Activated CD8-positive, alpha-beta memory T cell treated with anti-CD3 and anti-CD28 coated beads, Interleukin-2, amount 50 U/mL, for 1 hour (primary cell): ENCODE results near the gene SAA4.
"Not testable (repeated sequence)": the region's sequence is repeated elsewhere in the genome, so short reads cannot be mapped to it uniquely, and the experiment has no call there.

ENCODE experiments used
- DNase-seq: peaks from one replicate; pipeline ENCODE4 v3.0.0-alpha.2; 2020; ENCODE audit errors: extremely low read depth

The SAA4 gene

DNA sequence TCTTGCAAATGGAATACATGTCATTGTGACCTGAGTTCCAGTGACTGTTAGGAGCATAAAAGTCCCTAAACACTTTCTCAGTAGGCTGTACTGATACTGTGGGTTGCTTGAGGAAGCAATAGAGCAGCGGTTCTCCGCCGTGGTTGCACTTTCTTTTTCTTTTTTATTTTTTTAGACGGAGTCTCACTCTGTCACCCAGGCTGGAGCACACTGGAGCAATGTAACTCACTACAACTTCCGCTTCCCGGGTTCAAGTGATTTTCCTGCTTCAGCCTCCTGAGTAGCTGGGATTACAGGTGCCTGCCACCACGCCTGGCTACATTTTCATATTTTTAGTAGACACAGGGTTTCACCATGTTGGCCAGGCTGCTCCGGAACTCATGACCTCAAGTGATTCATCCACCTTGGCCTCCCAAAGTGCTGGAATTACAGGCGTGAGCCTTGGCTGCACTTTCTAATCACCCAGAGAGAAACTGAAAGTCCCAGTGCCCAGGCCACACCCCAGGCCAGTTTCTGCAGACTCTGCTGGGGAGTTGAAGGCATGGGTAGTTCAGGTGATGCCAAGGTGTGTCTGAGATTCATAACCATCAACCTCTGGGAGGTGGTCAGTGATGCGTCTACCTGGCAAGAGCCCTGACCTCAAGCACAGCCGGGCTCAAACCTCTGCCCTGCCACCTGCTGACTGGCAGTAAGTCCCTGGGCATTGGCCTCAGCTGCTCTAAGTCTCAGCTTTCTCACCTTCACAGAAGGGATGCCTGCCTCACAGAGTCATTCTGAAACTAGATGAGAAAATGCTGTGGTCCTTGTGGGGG lies 10.0 kb upstream of the SAA4 start:
- not testable (repeated sequence) for DNase-seq

DNA sequence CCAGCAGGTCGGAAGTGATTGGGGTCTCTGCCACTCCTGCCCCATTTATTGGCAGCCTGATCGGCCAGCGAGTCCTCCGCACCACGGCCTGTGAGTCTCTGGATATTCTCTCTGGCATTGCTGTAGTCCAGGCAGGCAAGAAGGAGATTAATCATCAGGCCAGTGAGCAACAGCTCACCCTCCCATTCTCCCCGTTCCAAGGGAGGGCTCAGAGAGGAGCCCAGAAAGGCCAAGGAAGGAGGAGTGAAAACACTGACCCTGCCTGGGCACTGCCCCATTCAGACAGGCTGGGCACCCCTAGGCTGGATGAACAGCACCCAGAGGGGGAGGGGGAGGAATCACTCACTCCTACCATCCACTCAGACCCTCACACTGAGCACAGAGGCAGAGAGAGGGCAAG lies 8.8 kb upstream of the SAA4 start:
- DNase-seq = no peak

DNA sequence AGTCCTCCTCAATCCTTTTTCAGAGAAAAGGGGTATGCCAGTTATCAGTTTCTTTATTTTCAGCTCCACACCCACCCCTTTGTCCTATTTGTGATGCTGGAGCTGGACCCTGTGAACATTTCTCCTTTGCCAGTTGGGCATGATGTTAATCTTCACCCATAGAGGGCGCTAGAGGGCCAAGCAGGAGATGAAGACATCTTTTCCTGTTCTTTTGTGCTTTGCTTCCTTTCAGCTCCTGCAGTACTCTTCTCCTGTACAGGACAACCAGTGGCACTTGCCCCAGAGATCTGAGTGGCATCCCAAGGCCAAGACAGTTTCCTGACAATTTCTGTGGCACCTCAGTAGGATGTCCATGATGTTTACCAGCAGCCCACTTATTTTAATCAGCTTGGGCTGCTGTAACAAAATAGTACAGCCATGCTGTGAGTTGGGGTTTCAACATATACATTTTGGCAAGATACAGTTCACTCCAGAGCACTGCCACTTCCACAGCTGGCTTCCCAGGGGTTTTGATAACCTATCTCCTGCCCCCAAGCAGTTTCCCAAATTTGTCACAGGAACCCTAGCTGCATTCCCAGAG lies 7.3 kb upstream of the SAA4 start:
- DNase-seq = peak; percentile 31

DNA sequence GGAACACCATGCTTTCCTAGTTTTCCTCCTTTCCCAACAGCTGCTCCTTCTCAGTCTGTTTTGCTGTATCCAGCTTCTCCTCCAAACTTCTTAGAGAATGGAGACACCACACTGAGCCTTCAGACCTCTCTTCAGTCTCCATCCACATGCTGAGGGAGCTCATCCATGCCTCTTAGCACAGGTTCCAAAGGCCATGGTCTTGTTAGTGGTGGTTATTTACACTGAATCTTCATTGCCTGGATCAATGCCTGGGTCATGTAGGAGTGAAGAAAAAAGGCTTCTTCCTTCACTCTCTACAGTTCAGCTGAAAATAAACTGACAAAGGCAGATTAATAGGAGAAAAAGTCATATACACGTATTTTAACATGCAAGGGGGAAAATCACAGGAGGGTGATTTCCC lies 3.1 kb upstream of the SAA4 start:
- no peak for DNase-seq

DNA sequence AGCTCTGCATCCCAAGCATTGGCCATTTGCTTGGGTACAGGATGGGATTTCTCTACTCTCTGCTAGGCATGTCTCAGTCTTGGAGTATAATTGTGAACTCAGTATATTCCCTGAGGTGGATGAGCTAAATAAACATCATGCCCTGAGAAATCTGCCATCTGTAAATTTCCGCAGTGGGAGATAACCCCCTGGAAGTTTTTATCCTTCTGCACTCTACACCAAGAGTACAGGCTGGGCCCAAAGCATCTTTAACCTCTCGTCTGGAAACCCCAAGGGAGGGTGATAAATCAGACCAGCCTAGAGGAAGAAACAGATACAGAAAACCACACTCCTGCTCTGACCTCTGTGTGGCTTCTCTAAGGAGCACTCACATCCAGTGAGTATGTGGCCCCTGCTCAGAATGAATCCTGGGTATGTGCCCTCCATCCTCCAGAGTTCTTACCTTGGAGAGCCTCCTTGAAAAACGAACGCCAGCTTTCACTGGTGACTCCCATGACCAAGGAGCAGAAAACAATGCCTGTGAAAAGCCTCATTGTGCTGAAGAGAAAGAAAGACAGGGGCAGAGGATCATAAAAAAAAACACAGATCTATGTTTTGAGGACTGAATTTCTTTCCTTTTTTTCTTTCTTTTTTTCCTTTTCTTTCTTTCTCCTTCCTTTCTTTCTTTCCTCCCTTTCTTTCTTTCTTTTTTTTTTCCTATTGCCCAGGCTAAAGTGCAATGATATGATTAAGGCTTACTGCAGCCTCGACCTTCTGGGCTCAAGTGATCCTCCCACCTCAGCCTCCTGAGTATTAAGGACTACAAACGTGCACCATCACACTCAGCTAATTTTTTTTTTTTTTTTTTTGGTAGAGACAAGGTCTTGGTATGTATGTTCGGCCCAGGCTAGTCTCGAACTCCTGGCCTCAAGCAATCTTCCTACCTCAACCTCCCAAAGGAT lies 938 bp downstream of the SAA4 start:
- DNase-seq = no peak

DNA sequence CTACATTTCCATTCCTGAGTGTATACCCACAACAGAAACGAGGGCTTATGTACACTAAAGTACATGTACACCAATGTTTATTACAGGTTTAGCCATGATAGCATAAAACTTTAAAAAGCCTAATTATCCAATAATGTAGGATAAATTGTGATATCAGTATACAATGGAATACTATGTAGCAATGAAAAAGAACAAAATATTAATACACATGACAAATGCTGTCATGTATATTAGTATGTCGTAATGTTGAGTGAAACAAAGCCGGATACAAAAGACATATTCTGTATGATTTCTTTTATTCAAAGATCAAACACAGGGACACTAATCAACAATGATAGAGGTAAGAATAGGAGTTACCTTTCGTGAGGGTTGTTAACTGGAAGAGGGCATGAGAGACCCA lies 2.7 kb downstream of the SAA4 start:
- DNase-seq = no peak

DNA sequence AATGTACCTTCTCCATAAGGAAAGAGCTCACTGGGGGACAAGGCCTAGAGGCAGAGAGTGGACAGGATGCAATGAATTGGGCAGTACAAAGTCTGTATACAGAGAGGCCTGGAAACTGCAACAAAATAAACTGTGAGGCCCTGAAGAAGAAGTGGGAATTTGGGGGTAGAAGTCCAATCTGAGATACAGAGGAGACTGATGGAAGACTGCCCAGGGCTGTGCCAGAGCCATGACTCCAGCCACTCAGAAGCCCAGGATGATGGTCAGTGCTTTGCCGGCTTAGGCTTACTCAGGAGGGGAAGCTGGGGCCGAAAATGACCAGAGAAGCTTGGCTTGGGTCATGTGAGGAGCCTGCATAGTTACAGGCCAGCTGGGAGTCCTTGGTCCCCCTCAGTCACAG lies 5.7 kb downstream of the SAA4 start:
- DNase-seq = no peak

DNA sequence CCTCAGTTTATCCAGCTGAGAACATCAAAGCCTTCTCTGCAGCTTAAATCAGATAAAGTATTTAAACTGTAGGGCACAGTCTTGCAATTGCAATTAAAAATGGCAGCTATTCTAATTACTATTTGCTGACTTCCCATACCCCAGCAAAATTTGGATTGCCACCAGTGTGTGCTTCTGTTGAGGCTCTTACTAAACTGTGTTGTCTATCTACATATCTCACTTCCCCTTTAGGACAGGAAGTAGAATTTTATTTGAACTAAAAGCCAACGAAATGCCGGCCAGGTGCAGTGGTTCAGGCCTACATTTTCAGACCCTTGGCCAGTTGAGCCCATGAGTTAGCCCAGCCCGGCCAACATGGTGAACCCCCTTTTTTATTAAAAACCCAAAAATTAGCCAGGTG lies 7.1 kb downstream of the SAA4 start:
- no peak for DNase-seq

DNA sequence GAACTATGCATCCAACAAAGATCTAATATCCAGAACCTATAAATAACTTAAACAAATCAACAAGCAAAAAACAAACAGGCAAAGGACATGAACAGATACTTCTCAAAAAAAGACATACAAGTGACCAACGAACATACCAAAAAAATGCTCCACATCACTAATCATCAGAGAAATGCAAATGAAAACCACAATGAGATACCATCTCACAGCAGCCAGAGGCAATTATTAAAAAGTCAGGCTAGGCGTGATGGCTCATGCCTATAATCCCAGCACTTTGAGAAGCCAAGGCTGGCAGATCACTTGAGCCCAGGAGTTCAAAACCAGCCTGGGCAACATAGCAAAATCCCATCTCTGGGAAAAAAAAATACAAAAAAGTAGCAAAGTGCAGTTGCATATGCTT lies 10.7 kb downstream of the SAA4 start:
- no peak for DNase-seq

DNA sequence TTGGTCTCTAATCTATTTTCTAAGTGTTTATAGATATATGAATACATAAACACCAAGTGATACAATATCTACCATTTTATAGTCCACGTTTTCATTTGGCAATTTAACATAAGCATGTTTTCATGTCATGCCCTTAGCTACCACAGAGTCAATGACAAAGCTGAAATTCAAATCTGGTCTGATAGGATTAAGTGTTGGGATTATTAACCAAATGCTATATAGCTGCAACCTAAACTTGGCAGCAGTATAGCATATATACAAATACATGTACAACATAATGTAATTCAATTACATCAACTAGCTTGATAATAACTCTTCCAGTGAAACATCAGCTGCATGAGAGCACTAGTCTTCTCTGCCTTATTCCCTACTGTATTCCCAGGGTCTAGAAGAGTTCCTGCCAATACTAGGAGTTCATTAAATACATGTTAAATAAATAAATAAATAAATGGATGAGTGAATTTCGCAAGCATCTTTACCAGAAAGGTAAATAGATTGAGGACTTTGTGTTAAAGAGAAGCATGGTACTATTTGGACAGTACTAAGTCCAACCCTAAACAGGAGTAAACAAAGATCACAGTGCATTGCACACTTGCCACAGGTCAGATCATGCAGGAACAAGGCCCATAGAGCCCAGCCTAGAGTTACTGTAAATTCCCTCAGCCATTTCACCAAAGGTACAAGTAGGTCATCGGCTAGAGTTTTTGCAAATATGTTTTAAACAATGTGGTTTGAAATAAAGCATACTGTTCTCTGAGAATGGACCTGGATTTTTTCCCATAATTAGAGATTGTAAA lies 12.8 kb downstream of the SAA4 start:
- no peak for DNase-seq

DNA sequence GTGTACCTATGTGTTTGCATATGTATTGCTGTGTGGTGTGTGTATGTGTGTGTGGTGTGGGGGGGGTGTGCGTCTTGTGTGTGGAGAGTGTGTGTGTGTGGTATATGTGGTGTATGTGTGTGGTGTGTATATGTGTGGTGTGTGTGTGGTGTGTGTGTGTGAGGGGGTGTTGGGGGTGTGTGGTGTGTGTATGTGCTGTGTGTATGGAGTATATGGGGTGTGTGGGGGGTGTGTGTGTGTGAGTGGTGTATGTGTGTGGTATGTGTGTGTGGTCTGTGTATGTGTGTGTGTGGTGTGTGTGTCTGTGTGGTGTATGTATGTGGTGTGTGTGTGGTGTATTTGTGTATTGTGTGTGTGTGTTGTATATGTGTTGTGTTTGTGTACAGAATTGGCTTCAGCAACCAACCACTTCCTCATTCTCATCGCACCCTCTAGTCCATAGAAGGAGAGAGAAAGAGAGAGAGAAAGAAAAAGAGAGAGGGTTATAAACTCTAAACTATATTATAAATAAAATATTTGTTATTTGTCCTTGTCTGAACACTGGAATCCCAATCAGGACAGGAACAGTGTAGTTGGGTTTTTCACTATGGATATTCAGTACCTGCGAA lies 13.7 kb downstream of the SAA4 start:
- DNase-seq = no peak

DNA sequence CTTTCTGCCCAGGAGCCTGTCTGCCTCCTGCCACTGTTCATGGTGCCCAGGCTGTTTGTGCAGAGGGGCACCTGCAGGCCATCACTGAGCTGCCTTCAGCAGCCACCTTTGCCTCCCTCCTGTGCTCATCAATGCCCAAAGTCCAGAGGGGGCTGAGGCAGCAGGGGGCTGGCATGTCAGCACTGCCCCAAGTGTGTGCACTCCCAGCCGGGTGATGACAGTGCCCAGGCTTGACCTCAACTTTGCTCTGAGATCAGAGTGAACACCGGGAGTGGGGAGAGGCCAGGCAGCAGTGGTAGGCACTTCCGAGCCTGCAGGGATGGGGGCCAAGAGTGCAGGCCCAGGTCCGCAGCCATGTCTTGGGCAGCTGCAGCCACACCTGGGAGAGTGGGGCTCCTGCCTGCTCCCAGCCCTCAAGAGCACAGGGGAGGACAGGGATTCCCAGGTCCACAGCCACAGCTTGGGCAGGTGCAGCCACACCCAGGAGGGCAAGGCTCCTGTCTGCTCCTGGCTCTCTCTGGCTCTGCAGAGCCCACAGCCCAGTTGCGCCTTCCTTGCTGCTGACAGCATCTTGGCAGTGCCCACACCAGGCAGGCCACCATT lies 15.2 kb downstream of the SAA4 start:
- no peak for DNase-seq

DNA sequence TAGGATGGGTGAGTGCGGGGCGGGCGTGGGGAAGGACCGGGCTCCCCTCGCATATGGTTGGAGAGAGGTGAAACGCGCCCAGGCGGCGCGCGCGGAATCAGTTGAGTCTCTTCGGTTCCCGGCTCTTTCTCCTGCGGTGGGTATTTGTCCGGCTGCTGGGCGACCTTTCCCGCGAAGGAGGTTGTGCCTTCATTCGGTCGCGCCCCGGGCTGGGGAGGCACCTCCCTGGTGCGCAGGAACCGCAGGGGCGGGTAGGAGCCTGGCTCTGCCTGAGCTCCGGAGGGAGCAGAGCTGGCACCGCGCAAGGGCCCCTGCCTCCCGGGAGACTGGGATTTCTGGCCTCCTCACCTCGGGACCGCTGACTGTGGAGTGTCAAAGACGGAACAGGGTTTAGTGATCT lies 27.5 kb downstream of the SAA4 start:
- DNase-seq = no peak

DNA sequence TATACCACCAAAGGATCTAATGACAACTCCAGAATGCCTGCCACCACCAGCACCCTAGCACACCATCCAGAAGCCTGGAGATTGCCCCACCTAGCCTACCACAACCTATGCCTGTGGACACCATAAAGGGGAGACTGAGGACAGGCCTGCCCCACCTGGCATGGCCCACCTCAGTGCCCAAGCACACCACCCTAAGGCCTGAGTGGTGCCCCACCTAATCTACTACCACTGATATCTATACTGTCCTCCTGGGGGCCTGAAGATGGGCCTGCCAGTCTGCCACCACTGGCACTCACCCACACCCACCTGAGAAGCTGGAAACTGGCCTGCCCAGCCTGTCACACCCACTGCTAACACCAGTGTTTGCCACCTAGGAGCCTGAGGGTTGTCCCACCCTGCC lies 31.8 kb downstream of the SAA4 start:
- DNase-seq = no peak

DNA sequence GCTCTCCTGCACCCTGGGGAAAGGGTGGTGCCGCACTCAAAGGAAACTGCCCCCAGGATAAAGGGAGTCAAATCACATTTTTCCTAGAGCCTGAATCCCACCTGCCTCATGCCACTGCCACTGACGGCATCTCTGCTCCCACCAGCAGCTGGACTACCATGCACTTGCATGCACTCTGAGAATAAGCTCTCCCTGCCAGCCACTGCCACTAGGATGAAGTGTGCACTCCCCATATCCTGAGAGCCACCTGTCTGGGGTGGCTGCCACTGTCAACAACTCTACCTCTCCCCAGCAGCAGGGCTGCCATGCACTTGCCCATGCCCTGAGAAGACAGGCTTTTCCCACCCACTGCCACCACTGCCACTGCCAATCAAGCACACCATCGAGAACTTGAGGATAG lies 32.4 kb downstream of the SAA4 start:
- DNase-seq = no peak

DNA sequence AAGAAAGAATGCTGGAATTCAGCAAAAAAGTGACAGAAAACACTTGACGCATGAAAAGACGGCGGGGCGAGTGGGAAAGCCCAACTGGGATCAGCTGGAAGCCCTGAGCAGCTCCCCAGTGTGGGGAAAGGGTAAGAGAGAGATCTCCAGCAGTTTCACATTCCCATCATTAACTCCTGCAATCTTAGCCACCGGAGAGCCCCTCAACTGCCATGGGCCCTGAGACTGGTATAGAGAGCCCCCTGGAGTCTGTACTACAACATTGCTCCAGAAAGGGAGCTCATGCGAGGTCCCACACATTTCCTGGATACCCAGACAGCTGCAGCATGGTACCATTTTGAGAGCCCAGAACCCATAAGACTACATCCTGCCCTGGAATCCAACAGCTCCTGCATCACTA lies 32.9 kb downstream of the SAA4 start:
- DNase-seq = no peak

DNA sequence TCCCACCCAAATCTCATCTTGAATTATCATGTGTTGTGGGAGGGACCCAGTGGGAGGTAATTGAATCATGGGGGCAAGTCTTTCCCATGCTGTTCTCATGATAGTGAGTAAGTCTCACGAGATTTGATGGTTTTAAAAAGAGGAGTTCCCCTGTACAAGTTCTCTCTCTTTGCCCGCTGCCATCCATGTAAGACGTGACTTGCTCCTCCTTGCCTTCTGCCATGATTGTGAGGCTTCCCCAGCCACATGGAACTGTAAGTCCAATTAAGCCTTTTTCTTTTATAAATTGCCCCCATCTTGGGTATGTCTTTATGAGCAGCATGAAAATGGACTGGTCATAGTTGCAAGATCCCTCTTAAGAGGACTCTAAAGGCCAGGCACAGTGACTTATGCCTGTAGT lies 38.9 kb downstream of the SAA4 start:
- DNase-seq = not testable (repeated sequence)

DNA sequence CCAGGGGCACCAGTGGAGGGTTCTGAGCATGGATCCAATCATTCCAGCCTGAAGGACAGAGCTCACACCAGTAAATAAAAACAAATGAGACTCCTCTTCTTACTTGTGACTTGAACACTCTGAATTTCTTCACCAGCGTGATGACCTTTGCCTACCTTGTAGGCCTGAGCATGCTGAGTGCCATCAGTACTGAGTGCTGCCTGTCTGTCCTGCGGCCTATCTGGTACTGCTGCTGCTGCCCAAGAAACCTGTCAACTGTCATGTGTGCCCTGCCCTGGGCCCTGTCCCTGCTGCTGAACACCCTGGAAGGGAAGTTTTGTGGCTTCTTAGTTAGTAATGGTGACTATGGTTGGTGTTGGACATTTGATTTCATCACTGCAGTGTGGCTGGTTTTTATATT lies 40.1 kb downstream of the SAA4 start:
- DNase-seq = no peak

DNA sequence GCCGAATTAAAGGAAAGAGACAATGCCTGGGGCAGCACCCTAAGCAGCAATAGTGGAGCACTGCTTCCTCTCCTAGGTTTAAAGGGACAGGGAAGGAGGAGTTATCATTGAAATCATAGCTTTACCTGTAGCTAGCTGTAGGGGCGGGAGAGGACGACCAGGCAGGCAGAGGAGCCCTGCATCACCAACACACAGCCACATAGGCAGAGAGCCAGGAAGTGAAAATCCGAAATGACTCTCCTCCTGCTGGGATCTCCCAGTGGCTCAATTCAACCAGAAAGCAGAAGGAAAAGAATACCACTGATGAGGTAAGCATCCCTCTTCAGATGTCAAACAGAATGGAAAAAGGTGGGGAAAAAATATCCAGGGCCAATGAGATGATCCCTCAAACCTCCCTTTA lies 43.6 kb downstream of the SAA4 start:
- no peak for DNase-seq

DNA sequence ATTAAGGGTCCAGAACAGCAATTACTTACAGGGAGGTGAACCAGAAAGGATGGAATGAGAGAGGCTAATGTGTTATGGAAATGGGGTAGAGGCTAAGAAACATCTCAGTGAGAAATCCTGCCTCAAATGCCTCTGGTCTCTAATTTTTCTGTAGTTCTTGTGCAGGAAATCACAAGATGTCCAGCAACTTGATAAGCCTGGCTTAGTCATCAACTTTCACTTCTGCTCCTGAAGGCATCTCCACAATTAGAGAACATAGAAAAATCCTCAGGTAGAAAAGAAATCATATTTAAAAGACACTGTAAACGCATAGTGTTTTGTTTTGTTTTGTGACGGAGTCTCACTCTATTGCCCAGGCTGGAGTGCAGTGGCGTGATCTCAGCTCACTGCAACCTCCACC lies 45.2 kb downstream of the SAA4 start:
- no peak for DNase-seq
